K562 (cell line): Measurements from ENCODE around the gene BCL2L15. TPM values are rescaled to one million over a fixed set of nuclear protein-coding genes. Genes with fewer than 3 reads are reported as not detected.

ENCODE experiments used
- ASH1L ChIP-seq: fragments of 450-650 bp; IDR thresholded peaks from 2 replicates; pipeline ENCODE4 v1.6.1; 2018; ENCODE audit warnings: borderline replicate concordance, mild to moderate bottlenecking, low read depth; ENCODE audit not compliant: partially characterized antibody
- CTBP1 ChIP-seq: fragments of 450-650 bp; IDR thresholded peaks from 2 replicates; pipeline ENCODE4 v1.6.1; 2016; ENCODE audit warnings: borderline replicate concordance
- FOXK2 ChIP-seq, 2 experiments: fragments of 450-650 bp; IDR thresholded peaks in 1 of 2; conservative IDR thresholded peaks in 1 of 2; 2 replicates each; pipeline ENCODE4 v1.6.1; 2016; ENCODE audit warnings: low read depth in 2 of 2, mild to moderate bottlenecking in 1 of 2
- IFI16 ChIP-seq: fragments of 250-450 bp; sonication (Bioruptor Pico); IDR thresholded peaks from 2 replicates; pipeline ENCODE4 v2.1.2; 2022; ENCODE audit warnings: mild to moderate bottlenecking, inconsistent platforms
- ILK ChIP-seq: fragments of 450-650 bp; IDR thresholded peaks from 2 replicates; pipeline ENCODE4 v1.6.1; 2016; ENCODE audit warnings: missing genetic modification characterization, low read depth, mild to moderate bottlenecking, missing compliant biosample characterization, moderate library complexity, borderline replicate concordance
- MAX ChIP-seq: sonication (generic); formaldehyde crosslinking; IDR thresholded peaks from 2 replicates; pipeline ENCODE4 v1.9.0; 2022; ENCODE audit warnings: mild to moderate bottlenecking, missing genetic modification reagents
- PHF8 ChIP-seq: fragments of 200-600 bp; sonication (generic); IDR thresholded peaks from 2 replicates; pipeline ENCODE4 v1.6.1; 2012; ENCODE audit warnings: mixed run types, mild to moderate bottlenecking, inconsistent platforms, low read length, moderate library complexity, borderline replicate concordance
- RAD21 ChIP-seq, 2 experiments: fragments of 250-450 bp in 1 of 2; fragments of 450-650 bp in 1 of 2; sonication (Bioruptor Pico) in 1 of 2; formaldehyde crosslinking in 1 of 2; IDR thresholded peaks in 1 of 2; conservative IDR thresholded peaks in 1 of 2; 2 replicates each; pipeline versions ENCODE4 v1.4.0 to v1.8.0; 2020 to 2022; ENCODE audit warnings: mild to moderate bottlenecking in 2 of 2, moderate library complexity in 1 of 2
- RCOR1 ChIP-seq, 2 experiments: IDR thresholded peaks; 2 replicates each; pipeline ENCODE4 v1.6.1; 2012; ENCODE audit warnings: low read depth in 2 of 2, low read length in 2 of 2, borderline replicate concordance in 1 of 2, improper control_type of control experiment in 1 of 2
- SAP30 ChIP-seq: fragments of 200-600 bp; sonication (generic); IDR thresholded peaks from 2 replicates; pipeline ENCODE4 v1.6.1; 2012; ENCODE audit warnings: borderline replicate concordance, low read depth, mild to moderate bottlenecking, moderate library complexity, low read length, control low read depth, inconsistent platforms; ENCODE audit not compliant: insufficient read depth, poor library complexity, severe bottlenecking
- SMAD4 ChIP-seq: fragments of 250-450 bp; sonication (Bioruptor Pico); conservative IDR thresholded peaks from 2 replicates; pipeline ENCODE4 v1.8.0; 2021; ENCODE audit warnings: inconsistent platforms, mild to moderate bottlenecking, moderate library complexity
- TBL1XR1 ChIP-seq, 2 experiments: IDR thresholded peaks; 2 replicates each; pipeline ENCODE4 v1.6.1; 2012; ENCODE audit warnings: improper control_type of control experiment in 2 of 2, low read length in 2 of 2, mild to moderate bottlenecking in 1 of 2
- TEAD2 ChIP-seq: fragments of 450-650 bp; IDR thresholded peaks from 2 replicates; pipeline ENCODE4 v1.6.1; 2016; ENCODE audit warnings: missing genetic modification characterization, control low read depth, missing compliant biosample characterization
- ZNF134 ChIP-seq: fragments of 250-450 bp; sonication (Bioruptor Pico); conservative IDR thresholded peaks from 2 replicates; pipeline ENCODE4 v1.4.0; 2020
- ZNF639 ChIP-seq, 2 experiments: fragments of 200-800 bp in 1 of 2; sonication (Bioruptor generic) in 1 of 2; sonication (generic) in 1 of 2; formaldehyde crosslinking in 1 of 2; IDR thresholded peaks in 1 of 2; conservative IDR thresholded peaks in 1 of 2; 2 replicates each; pipeline versions ENCODE4 v1.5.0 to v1.6.1; 2016 to 2020; ENCODE audit warnings: missing compliant biosample characterization in 1 of 2, missing genetic modification characterization in 1 of 2, missing genetic modification reagents in 1 of 2
- polyA plus RNA-seq, 8 experiments: library from polyadenylated mRNA; depleted of rRNA in 4 of 8; stranded (reverse) in 5 of 8; unstranded in 3 of 8; fragments of >200 nt; fragmentation: Nextera tagmentation in 2 of 8; fragmentation: Illumina TruSeq in 1 of 8; extraction: Ambion mirVana in 2 of 8; extraction: Trizol in 1 of 8; gene quantifications; 2 replicates each; pipeline versions ENCODE4 v1.2.1 to v1.2.3, GENCODE V29; 2011 to 2014; ENCODE audit warnings: inconsistent platforms in 1 of 8, missing spikeins in 1 of 8
- total RNA-seq, 7 experiments: library from RNA; depleted of rRNA in 6 of 7; stranded (reverse); fragments of >200 nt in 6 of 7; fragmentation: Illumina TruSeq in 2 of 7; extraction: Trizol in 2 of 7; gene quantifications; 2 replicates each; pipeline versions ENCODE4 v1.2.1 to v1.2.3, GENCODE V29; 2011 to 2021; ENCODE audit warnings: low replicate concordance in 1 of 7

Gene BCL2L15
- total and polyA plus RNA-seq, 9 of the 15 experiments (the other 6 are each of a cell fraction or from before 2014, with no cell fraction given) = 0.06 to 0.42 (median 0.28) TPM; not detected in 1

DNA sequence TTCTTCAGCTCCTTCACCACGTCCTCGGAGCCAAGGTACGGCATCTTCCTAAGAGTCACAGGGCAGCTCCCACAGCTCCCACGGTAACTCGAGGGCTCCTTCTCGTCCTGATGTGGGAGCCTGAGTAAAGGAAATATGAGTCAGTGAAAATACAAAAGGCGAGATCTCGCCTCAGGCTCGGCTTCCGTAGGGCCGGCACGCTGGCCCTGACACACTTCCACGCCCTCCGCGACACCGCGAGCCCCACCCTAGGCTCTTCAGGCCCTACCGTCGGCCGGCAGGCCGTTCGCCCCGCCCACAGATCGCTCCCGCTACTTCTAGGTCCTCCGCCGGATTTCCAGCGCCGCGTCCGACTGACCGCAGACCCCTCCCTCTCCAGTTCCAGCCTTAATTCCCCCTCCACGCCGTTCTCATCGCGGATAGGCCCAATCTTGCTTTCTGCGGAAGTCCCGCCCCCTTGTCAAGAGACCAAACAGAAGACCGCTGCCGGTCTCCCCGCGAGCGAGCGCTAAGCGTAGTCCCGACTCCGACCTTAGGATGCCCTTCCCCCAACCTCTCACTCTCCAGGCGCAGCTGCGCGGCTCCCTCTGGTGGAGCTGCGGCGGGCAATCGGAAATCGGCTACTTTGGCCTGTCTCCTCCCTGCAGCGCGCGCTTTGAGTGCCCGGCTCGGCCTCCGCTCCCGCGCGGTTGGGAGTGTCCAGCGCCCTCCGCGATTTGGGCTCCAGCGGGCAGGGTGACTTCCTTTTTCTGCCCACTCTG lies 17.5 kb upstream of the BCL2L15 start, which contains the start of the genes AP4B1 and DCLRE1B (continued):
- TF ChIP-seq ILK = no peak
- TF ChIP-seq FOXK2 (conservative IDR thresholded peaks at IDR 0.05 in 1 of 2, IDR thresholded peaks at IDR 0.05 in 1 of 2; ENCODE audit: low read depth in 2 of 2) = peak; percentile 74 to 86
- peak; percentile 86 for TF ChIP-seq MAX
- peak; percentile 81 to 89; a peak in 3 of 4 replicates for TF ChIP-seq RCOR1 (IDR thresholded peaks at IDR 0.05; ENCODE audit: borderline replicate concordance in 1 of 2, low read depth in 2 of 2, low read length in 2 of 2)
- TF ChIP-seq SMAD4 = peak; percentile 88
- peak; percentile 77 to 87; a peak in 3 of 4 replicates for TF ChIP-seq TBL1XR1 (IDR thresholded peaks at IDR 0.05; ENCODE audit: low read length in 2 of 2)
- no peak for TF ChIP-seq IFI16 (CRISPR knock-in tag)
- peak; percentile 98 for TF ChIP-seq CTBP1
- peak; percentile 69 for TF ChIP-seq SAP30
- TF ChIP-seq TEAD2 (tag) = no peak
- peak; percentile 95 to 98 for TF ChIP-seq RAD21 (CRISPR knock-in tag; conservative IDR thresholded peaks at IDR 0.05 in 1 of 2, IDR thresholded peaks at IDR 0.05 in 1 of 2)
- peak in 1 of 2 experiments; percentile 97; a peak in 2 of 4 replicates for TF ChIP-seq ZNF639 (CRISPR knock-in tag; conservative IDR thresholded peaks at IDR 0.05 in 1 of 2, IDR thresholded peaks at IDR 0.05 in 1 of 2)
- TF ChIP-seq PHF8 = peak; percentile 61; the same call in 1 of the 2 replicates
- TF ChIP-seq ZNF134 (CRISPR knock-in tag) = no peak
- TF ChIP-seq ASH1L = peak; percentile 47
